ENCODE data around the gene DUSP22.

The DUSP22 gene

DNA sequence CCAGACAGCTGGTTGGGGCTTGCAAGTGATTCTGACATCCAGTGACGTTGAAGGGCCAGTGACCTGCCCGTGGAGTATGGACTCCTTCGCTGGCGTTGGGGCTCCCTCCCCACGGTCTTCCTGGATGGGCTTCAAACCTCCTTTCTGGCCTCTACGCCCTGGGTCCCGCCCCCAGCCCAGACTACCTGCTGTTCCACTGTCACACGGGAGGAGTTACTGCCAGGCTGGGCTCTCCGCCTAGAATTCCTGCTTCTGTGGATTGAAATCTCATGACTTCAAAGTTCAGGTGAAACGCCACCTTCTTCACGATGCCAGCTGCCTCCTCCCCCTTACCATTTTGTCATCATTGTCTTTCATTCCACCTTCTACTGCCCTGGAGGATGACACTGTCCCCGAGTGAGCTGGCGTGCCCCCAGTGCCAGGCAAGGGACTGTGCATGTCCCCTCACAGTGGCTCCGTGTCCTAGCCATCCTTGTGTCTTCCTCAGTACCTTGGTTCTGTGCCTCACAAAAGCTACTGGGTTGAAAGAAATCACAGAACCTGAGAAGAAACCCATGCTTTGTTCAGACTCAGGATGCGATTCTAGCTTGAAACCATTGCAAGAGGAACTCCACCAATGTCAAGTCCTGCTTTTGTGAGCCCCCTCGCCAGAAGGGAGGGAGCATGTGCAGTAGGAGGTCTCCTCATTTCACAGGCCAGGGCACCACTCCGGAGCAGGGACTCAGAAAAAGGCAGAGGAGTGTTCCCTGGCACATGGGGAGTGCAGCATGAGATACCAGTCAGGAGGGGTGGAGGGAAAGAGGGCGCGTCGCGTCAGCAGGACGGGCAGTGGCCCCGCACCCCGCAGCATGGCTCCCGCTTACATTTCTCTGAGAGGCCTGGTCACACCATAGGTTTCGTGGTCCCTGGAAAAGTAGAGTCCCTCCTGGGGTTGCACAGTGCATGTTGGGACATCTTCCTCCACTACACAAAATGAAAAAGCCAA lies 88.2 kb downstream of the DUSP22 start:
- peaks cover 6% of the 10 kb centered on the region for H3K4me1 ChIP-seq (ENCODE audit: insufficient read depth, low read length)
- no peaks in the 10 kb centered on the region for H3K79me2 ChIP-seq (ENCODE audit: insufficient read depth, low read length)
- H3K4me2 ChIP-seq (ENCODE audit: insufficient read depth, low read length) = no peak overlapping the region
- no peak overlapping the region for H3K27ac ChIP-seq (ENCODE audit: low read length)
- no peaks in the 10 kb centered on the region for H4K20me1 ChIP-seq (ENCODE audit: insufficient read depth, low read length)
- H2AFZ ChIP-seq (ENCODE audit: low read depth, low read length) = no peak overlapping the region
- H3K27me3 ChIP-seq (ENCODE audit: insufficient read depth, low read length, poor library complexity) = no peaks in the 10 kb centered on the region
- no peak overlapping the region for H3K9ac ChIP-seq (ENCODE audit: low read depth, low read length)
- TF ChIP-seq, protein P1, sequence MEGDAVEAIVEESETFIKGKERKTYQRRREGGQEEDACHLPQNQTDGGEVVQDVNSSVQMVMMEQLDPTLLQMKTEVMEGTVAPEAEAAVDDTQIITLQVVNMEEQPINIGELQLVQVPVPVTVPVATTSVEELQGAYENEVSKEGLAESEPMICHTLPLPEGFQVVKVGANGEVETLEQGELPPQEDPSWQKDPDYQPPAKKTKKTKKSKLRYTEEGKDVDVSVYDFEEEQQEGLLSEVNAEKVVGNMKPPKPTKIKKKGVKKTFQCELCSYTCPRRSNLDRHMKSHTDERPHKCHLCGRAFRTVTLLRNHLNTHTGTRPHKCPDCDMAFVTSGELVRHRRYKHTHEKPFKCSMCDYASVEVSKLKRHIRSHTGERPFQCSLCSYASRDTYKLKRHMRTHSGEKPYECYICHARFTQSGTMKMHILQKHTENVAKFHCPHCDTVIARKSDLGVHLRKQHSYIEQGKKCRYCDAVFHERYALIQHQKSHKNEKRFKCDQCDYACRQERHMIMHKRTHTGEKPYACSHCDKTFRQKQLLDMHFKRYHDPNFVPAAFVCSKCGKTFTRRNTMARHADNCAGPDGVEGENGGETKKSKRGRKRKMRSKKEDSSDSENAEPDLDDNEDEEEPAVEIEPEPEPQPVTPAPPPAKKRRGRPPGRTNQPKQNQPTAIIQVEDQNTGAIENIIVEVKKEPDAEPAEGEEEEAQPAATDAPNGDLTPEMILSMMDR (IDR thresholded peaks at IDR 0.05; ENCODE audit: borderline replicate concordance, extremely low read depth, low read length, poor library complexity, severe bottlenecking) = no peak
- TF ChIP-seq EZH2 (IDR thresholded peaks at IDR 0.05; ENCODE audit: borderline replicate concordance, low read depth, low read length, severe bottlenecking) = no peak
- H3K4me3 ChIP-seq (ENCODE audit: low read depth in 1 of 2, low read length in 2 of 2) = no peak overlapping the region
- H3K36me3 ChIP-seq (ENCODE audit: insufficient read depth, low read length) = no peaks in the 10 kb centered on the region
- DNase-seq (no peak), ATAC-seq (ENCODE audit: insufficient read depth, low read depth) (no peak)
- no peaks in the 10 kb centered on the region for H3K9me3 ChIP-seq (ENCODE audit: insufficient read depth, low read length, severe bottlenecking)

DNA sequence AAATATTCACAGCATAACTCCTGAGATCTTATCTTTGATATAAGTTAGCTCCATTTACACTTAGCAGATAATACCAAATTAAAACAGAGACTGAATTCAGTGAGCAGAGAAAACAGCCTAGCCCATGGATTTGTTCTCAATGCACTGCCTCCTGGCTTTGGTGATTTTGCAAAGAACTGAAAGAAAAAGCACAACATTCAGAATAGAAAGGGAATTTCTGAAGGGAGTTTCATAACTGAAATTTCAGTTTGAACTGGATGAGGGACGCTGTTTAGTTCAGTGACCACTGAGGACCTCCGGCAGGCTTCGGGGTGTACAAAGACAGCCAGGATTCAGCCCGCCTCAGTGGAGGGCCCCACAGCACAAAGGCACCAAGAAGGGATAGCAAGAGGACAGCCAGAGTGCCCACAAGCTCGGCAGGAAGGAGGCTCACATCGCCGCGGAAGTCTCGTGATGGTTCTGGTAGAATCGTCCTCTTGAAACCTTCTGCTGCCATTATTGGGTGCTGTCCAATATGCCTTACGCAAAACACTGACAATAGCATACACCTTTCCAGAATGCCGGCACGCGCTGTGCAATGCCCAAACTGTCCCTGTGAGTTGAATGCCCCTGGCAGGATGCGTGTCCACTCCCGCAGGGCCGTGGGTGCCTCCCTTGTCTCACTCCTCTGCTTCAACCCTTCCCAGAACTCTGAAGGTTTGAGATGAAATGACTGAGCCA lies 89.6 kb downstream of the DUSP22 start:
- H4K20me1 ChIP-seq (ENCODE audit: insufficient read depth, low read length) = no peaks in the 10 kb centered on the region

DNA sequence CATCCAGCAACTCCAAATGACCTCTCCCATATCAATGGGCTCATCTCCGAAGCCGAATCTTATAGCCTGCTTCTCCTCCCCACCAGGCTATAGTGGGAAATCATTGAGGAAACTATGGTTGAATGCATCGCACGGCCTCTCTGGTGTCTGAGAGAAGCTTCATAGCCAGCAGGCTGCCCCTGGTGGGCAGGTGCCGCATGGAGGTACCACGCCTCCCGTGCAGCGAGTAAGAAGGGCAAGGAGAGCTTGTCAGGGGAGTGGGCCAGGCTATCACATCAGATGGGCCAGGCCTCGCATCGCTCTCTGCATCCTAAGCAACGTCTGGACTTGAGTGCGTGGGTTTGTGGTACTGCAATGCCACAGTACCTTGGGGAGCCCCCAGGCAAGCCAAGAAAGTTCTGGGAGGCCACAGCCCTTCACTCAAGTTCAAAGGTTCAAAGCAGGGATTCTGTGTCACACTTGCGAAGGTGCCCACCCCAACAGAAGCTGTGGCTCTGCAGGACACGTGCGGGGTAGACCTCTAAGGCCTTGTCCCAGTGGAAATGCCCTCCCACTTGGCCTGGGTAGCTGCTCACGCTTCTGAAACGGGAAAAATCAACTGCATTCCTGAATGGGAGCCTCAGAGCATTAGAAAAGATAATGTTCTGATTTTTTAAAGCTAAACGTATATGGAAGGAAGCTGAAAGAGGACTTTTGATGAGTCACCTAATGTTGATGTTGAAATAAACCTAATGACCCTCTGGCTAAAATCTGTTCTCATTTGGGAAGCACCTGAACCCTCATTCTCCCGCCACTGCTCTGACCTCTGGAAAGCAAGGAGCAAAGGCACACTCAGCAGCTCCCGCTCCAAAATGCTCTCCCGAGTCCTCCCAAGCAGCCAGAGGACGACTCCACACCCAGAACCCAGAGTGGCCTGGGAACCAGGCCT lies 90.9 kb downstream of the DUSP22 start:
- no peak overlapping the region for H3K27ac ChIP-seq (ENCODE audit: low read length)
- TF ChIP-seq, protein P1 (IDR thresholded peaks at IDR 0.05; ENCODE audit: borderline replicate concordance, extremely low read depth, low read length, poor library complexity, severe bottlenecking) = no peak
- TF ChIP-seq EZH2 (IDR thresholded peaks at IDR 0.05; ENCODE audit: borderline replicate concordance, low read depth, low read length, severe bottlenecking) = no peak
- peaks cover 3% of the 10 kb centered on the region for H3K27me3 ChIP-seq (ENCODE audit: insufficient read depth, low read length, poor library complexity)
- H2AFZ ChIP-seq (ENCODE audit: low read depth, low read length) = no peak overlapping the region
- no peaks in the 10 kb centered on the region for H4K20me1 ChIP-seq (ENCODE audit: insufficient read depth, low read length)
- H3K9me3 ChIP-seq (ENCODE audit: insufficient read depth, low read length, severe bottlenecking) = no peaks in the 10 kb centered on the region
- H3K36me3 ChIP-seq (ENCODE audit: insufficient read depth, low read length) = no peaks in the 10 kb centered on the region
- no peak overlapping the region for H3K4me2 ChIP-seq (ENCODE audit: insufficient read depth, low read length)
- no peaks in the 10 kb centered on the region for H3K79me2 ChIP-seq (ENCODE audit: insufficient read depth, low read length)
- ATAC-seq (ENCODE audit: insufficient read depth, low read depth) = no peak
- no peak overlapping the region for H3K9ac ChIP-seq (ENCODE audit: low read depth, low read length)
- H3K4me1 ChIP-seq (ENCODE audit: insufficient read depth, low read length) = no peaks in the 10 kb centered on the region
- H3K4me3 ChIP-seq (ENCODE audit: low read depth in 1 of 2, low read length in 2 of 2) = no peak overlapping the region
- no peak for DNase-seq

More for the DNA sequence above, 89.6 kb downstream of the DUSP22 start:
- Histone ChIP-seq H3K27ac (ENCODE audit: low read length) (no peak overlapping the region), H3K4me3 (ENCODE audit: low read depth in 1 of 2, low read length in 2 of 2) (no peak overlapping the region), H3K27me3 (ENCODE audit: insufficient read depth, low read length, poor library complexity) (peaks cover 3% of the 10 kb centered on the region), H2AFZ (ENCODE audit: low read depth, low read length) (no peak overlapping the region), H3K79me2 (ENCODE audit: insufficient read depth, low read length) (no peaks in the 10 kb centered on the region), H3K9ac (ENCODE audit: low read depth, low read length) (no peak overlapping the region), H3K4me1 (ENCODE audit: insufficient read depth, low read length) (peaks cover 4% of the 10 kb centered on the region), H3K9me3 (ENCODE audit: insufficient read depth, low read length, severe bottlenecking) (no peaks in the 10 kb centered on the region), H3K36me3 (ENCODE audit: insufficient read depth, low read length) (no peaks in the 10 kb centered on the region), H3K4me2 (ENCODE audit: insufficient read depth, low read length) (no peak overlapping the region)
- ATAC-seq (ENCODE audit: insufficient read depth, low read depth) (no peak), DNase-seq (no peak)
- TF ChIP-seq, protein P1 (IDR thresholded peaks at IDR 0.05; ENCODE audit: borderline replicate concordance, extremely low read depth, low read length, poor library complexity, severe bottlenecking) = no peak
- no peak for TF ChIP-seq EZH2 (IDR thresholded peaks at IDR 0.05; ENCODE audit: borderline replicate concordance, low read depth, low read length, severe bottlenecking)

Measured in DND-41 (cell line).